Right atrium auricular region (tissue), 2 donors: Measurements from ENCODE around the gene AGXT. TPM values are rescaled to one million over a fixed set of nuclear protein-coding genes. Genes with fewer than 3 reads are reported as not detected.

Experiments
- DNase-seq: peaks from one replicate; pipeline ENCODE4 v3.0.0-alpha.2; 2019; ENCODE audit warnings: low spot score
- H3K27ac ChIP-seq, 2 donors: fragments of 200-600 bp; sonication (generic); 1 replicate in 1 of 2; 2 replicates in 1 of 2; pipeline ENCODE4 v1.5.1; 2016 to 2019
- H3K27me3 ChIP-seq, 2 donors: fragments of 200-600 bp; sonication (generic); one replicate each; pipeline versions ENCODE4 v1.5.1 to v1.6.0; 2017 to 2019
- H3K36me3 ChIP-seq: fragments of 200-600 bp; sonication (generic); one replicate; pipeline ENCODE4 v1.5.1; 2016
- H3K4me1 ChIP-seq, 2 donors: fragments of 200-600 bp; sonication (generic); one replicate each; pipeline versions ENCODE4 v1.5.1 to v1.6.0; 2017 to 2019
- H3K4me3 ChIP-seq, 2 donors: fragments of 200-600 bp; sonication (generic); 1 replicate in 1 of 2; 2 replicates in 1 of 2; pipeline ENCODE4 v1.5.1; 2017 to 2019; ENCODE audit warnings: mild to moderate bottlenecking in 1 of 2, moderate library complexity in 1 of 2
- H3K9me3 ChIP-seq, 2 donors: fragments of 200-600 bp; sonication (generic); one replicate each; pipeline ENCODE4 v1.5.1; 2019
- CTCF ChIP-seq, 2 donors: fragments of 200-600 bp; sonication (generic); IDR thresholded peaks; one replicate each; pipeline ENCODE4 v1.5.1; 2019; ENCODE audit warnings: antibody characterized with exemption in 2 of 2
- total RNA-seq, 2 donors: library from RNA; depleted of rRNA; stranded (reverse); fragments of >200 nt; gene quantifications; one replicate each; pipeline ENCODE4 v1.1.0, GENCODE V29; 2016

The AGXT gene
- total RNA-seq, 2 donors from 2014 or later, result not detected

- TF ChIP-seq CTCF (IDR thresholded peaks at IDR 0.05), result no peak
- no peaks in the 10 kb centered on the region for H3K4me1 ChIP-seq
- H3K4me3 ChIP-seq, result no peak overlapping the region
Observed at GRCh38 chr2:240855670-240856069, 13.0 kb upstream of the AGXT start.

GRCh38 chr2:240856151-240856980, 12.3 kb upstream of the AGXT start:
- no peak for TF ChIP-seq CTCF (IDR thresholded peaks at IDR 0.05)
- H3K27me3 ChIP-seq, result no peaks in the 10 kb centered on the region
- no peaks in the 10 kb centered on the region for H3K4me1 ChIP-seq
- H3K27ac ChIP-seq, result no peak overlapping the region
- H3K9me3 ChIP-seq, result no peaks in the 10 kb centered on the region
- no peaks in the 10 kb centered on the region for H3K36me3 ChIP-seq
- no peak overlapping the region for H3K4me3 ChIP-seq
- DNase-seq, result no peak

More at GRCh38 chr2:240855670-240856069, 13.0 kb upstream of the AGXT start:
- no peaks in the 10 kb centered on the region for H3K9me3 ChIP-seq
- DNase-seq, result no peak
- H3K27ac ChIP-seq, result no peak overlapping the region
- no peaks in the 10 kb centered on the region for H3K36me3 ChIP-seq
- H3K27me3 ChIP-seq, result no peaks in the 10 kb centered on the region

GRCh38 chr2:240857039-240858008, 11.3 kb upstream of the AGXT start:
- DNase-seq, result no peak
- no peaks in the 10 kb centered on the region for H3K27me3 ChIP-seq
- H3K4me1 ChIP-seq, result no peaks in the 10 kb centered on the region
- H3K36me3 ChIP-seq, result no peaks in the 10 kb centered on the region
- H3K9me3 ChIP-seq, result no peaks in the 10 kb centered on the region
- H3K27ac ChIP-seq, result no peak overlapping the region
- no peak overlapping the region for H3K4me3 ChIP-seq
- no peak for TF ChIP-seq CTCF (IDR thresholded peaks at IDR 0.05)

GRCh38 chr2:240858321-240858720, 10.3 kb upstream of the AGXT start:
- TF ChIP-seq CTCF (IDR thresholded peaks at IDR 0.05), result no peak
- Histone ChIP-seq H3K27ac (no peak overlapping the region), H3K4me3 (no peak overlapping the region), H3K27me3 (no peaks in the 10 kb centered on the region), H3K9me3 (no peaks in the 10 kb centered on the region), H3K4me1 (no peaks in the 10 kb centered on the region), H3K36me3 (no peaks in the 10 kb centered on the region)
- DNase-seq, result no peak

GRCh38 chr2:240858871-240859270, 9.8 kb upstream of the AGXT start:
- TF ChIP-seq CTCF (IDR thresholded peaks at IDR 0.05), result no peak

More at GRCh38 chr2:240858871-240859270, 9.8 kb upstream of the AGXT start:
- no peaks in the 10 kb centered on the region for H3K36me3 ChIP-seq
- H3K27me3 ChIP-seq, result no peaks in the 10 kb centered on the region
- H3K4me3 ChIP-seq, result no peak overlapping the region
- no peaks in the 10 kb centered on the region for H3K9me3 ChIP-seq
- no peaks in the 10 kb centered on the region for H3K4me1 ChIP-seq
- no peak for DNase-seq
- no peak overlapping the region for H3K27ac ChIP-seq
